Psoas muscle (tissue), 8 donors: Measurements from ENCODE around the gene CIROP. TPM values are rescaled to one million over a fixed set of nuclear protein-coding genes. Genes with fewer than 3 reads are reported as not detected.

Experiments used
- ATAC-seq, 4 donors: fragments of 200-7000 bp; cut with Tn5 transposase; one replicate each; pipeline ENCODE4 v1.9.1; 2020; ENCODE audit warnings: moderate library complexity in 3 of 4, mild to moderate bottlenecking in 2 of 4
- DNase-seq, 2 donors: peaks; one replicate each; pipeline ENCODE4 v3.0.0-alpha.2; 2020
- H3K27ac ChIP-seq: fragments of 200-600 bp; one replicate; pipeline ENCODE4 v1.8.0; 2022
- H3K27me3 ChIP-seq, 3 donors: fragments of 200-600 bp in 1 of 3; one replicate each; pipeline versions ENCODE4 v1.6.1 to v1.8.0; 2013 to 2022; ENCODE audit warnings: low read length in 2 of 3, mild to moderate bottlenecking in 2 of 3, moderate library complexity in 1 of 3; ENCODE audit not compliant: insufficient read depth in 3 of 3
- H3K36me3 ChIP-seq, 2 donors: fragments of 200-600 bp in 1 of 2; one replicate each; pipeline versions ENCODE4 v1.6.1 to v1.8.0; 2013 to 2022; ENCODE audit warnings: low read depth in 1 of 2, mild to moderate bottlenecking in 1 of 2, moderate library complexity in 1 of 2; ENCODE audit not compliant: insufficient read depth in 1 of 2
- H3K4me1 ChIP-seq: fragments of 200-600 bp; one replicate; pipeline ENCODE4 v1.8.0; 2022
- H3K4me3 ChIP-seq: fragments of 200-600 bp; one replicate; pipeline ENCODE4 v1.8.0; 2022; ENCODE audit warnings: mild to moderate bottlenecking
- H3K9me3 ChIP-seq: fragments of 200-600 bp; one replicate; pipeline ENCODE4 v1.8.0; 2022
- WGBS, 3 donors: extraction: QIAGEN DNeasy Blood & Tissue Kit; methylation state at CpG; one replicate each; pipeline versions ENCODE4 v1.1.6 to v1.1.7; 2013; 5-methylcytosine and 5-hydroxymethylcytosine counted together
- intact Hi-C, 2 donors: fragments of 100-400 bp; cut with DNase I; formaldehyde crosslinking; loops; one replicate each; pipeline versions ENCODE4 v1.11.0 to v1.14.2; 2022
- polyA plus RNA-seq, 3 donors: library from polyadenylated mRNA; stranded (reverse); fragments of 200-250 nt; gene quantifications; one replicate each; pipeline ENCODE4 v1.2.3, GENCODE V29; 2013
- total RNA-seq, 4 donors: library from RNA; stranded (reverse); fragmentation: NEBNext Ultra II Directional in 2 of 4; extraction: Animal tissue kit (Norgen Biotek cat#: 25700) in 2 of 4; gene quantifications; one replicate each; pipeline versions ENCODE4 v1.2.1 to v1.2.4, GENCODE V29; 2021 to 2023
- TF ChIP-seq, protein P1 (sequence below): fragments of 200-600 bp; IDR thresholded peaks from one replicate; pipeline ENCODE4 v1.8.0; 2022; ENCODE audit warnings: antibody characterized with exemption
- donor health status: healthy with polysubstance abuse.
- donor health status: DM: no; HTN: no; CAD: no; lungs with moderate emphysema.
- donor health status: Bipolar disorder and iron deficiency.
- donor health status: healthy.
- donor health status: DM: yes; HTN: yes; CAD: no.
- donor health status: DM: no; HTN: no; CAD: no.
- donor health status: DM: no; HTN: no; CAD: no.
- donor health status: DM: yes; HTN: yes; CAD: no.

Gene CIROP
- total and polyA plus RNA-seq, 7 donors: 0.03 TPM; not detected in 6

DNA sequence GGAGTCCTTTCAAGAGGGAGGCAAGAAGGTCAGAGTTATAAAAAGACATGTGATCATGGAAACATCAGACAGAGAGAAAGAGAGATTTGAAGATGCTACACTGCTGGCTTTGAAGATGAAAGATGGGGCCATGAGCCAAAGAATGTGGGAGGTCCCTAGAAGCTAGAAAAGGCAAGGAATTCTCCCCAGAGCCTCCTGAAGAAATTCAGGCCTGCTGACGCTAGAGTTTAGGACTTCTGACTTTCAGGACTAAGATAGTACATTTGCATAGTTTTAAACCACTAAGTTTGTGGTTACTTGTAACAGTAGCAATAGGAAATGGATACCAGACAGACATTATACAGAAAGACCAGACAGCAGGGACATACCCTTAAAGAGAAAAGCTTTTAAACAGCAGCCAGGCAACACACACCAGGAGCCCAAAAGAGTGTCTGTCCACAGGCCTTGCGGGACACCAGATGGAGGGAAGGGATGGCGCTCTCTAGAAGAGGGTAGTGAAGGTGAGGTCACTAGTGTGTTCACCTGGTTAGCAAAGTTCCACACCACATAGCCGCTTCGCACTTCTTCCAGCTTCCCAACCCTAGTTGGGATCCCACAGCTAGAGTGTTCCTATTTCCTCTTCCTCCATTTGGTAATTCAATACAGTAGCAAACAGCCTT lies 43.9 kb upstream of the CIROP start:
- H3K4me3 ChIP-seq: no peak overlapping the region
- DNase-seq (no peak), ATAC-seq (no peak)
- no peaks in the 10 kb centered on the region for H3K9me3 ChIP-seq
- peaks cover 80% of the 10 kb centered on the region for H3K4me1 ChIP-seq
- no peaks in the 10 kb centered on the region for H3K27me3 ChIP-seq
- TF ChIP-seq, protein P1, sequence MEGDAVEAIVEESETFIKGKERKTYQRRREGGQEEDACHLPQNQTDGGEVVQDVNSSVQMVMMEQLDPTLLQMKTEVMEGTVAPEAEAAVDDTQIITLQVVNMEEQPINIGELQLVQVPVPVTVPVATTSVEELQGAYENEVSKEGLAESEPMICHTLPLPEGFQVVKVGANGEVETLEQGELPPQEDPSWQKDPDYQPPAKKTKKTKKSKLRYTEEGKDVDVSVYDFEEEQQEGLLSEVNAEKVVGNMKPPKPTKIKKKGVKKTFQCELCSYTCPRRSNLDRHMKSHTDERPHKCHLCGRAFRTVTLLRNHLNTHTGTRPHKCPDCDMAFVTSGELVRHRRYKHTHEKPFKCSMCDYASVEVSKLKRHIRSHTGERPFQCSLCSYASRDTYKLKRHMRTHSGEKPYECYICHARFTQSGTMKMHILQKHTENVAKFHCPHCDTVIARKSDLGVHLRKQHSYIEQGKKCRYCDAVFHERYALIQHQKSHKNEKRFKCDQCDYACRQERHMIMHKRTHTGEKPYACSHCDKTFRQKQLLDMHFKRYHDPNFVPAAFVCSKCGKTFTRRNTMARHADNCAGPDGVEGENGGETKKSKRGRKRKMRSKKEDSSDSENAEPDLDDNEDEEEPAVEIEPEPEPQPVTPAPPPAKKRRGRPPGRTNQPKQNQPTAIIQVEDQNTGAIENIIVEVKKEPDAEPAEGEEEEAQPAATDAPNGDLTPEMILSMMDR: no peak
- H3K27ac ChIP-seq: peak overlapping the region; percentile 69
- 87 to 96% (median 90%) methylated on average over 5 of the region's 5 CpGs for WGBS, 3 donors
- H3K36me3 ChIP-seq: peaks cover 0 to 10% of the 10 kb centered on the region in 2 donors
- intact Hi-C loops: no loop called here

DNA sequence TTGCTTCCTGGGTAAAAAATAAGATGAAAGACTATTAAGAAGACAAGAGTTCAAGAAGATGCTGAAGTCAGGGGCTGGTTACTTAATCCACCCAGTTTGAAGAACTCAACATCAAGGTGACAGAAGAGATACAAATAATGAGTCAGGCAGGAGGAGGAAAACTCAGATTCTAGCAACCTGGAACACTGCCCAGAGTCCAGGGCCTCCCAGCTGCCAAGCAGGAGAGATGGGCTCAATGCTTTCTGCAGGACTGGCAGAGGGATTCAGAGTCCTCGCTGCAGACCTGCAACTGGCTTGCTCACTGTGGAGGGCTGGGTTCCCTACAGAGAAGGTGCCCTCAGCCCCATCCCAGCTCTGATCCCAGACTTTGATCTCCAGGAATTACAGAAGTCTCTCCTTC lies 42.9 kb upstream of the CIROP start:
- intact Hi-C loops: no loop called here
- Histone ChIP-seq H3K4me1 (peaks cover 81% of the 10 kb centered on the region), H3K4me3 (no peak overlapping the region), H3K9me3 (no peaks in the 10 kb centered on the region), H3K36me3 (peaks cover 0 to 19% of the 10 kb centered on the region in 2 donors), H3K27ac (peak overlapping the region; percentile 23), H3K27me3 (no peaks in the 10 kb centered on the region)
- WGBS, 3 donors: 35 to 60% (median 36%) methylated on average over 1 of the region's 1 CpG
- TF ChIP-seq, protein P1: no peak
- DNase-seq (no peak), ATAC-seq (peak in 2 of 4 donors; percentile 13 to 31)

DNA sequence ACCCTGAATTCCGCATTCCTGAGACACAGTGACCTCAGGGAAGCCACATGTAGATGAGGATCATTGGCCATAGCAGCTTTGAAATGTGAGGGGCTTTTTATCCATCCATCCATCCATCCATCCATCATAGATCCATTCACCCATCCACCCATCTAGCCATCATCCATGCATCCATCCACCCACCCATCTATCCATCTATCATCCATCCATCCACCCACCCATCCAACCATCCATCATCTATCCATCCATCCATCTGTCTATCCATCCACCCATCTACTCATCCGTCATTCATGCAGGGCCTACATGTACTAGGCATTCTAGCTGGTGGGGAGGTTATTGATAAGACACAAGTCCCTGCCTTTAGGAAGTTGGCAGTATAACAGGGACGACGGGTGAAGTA lies 42.2 kb upstream of the CIROP start:
- Histone ChIP-seq H3K36me3 (peaks cover 0 to 26% of the 10 kb centered on the region in 2 donors), H3K4me3 (no peak overlapping the region), H3K4me1 (peaks cover 80% of the 10 kb centered on the region), H3K27ac (peak overlapping the region; percentile 78), H3K27me3 (no peaks in the 10 kb centered on the region), H3K9me3 (no peaks in the 10 kb centered on the region)
- DNase-seq: no peak
- 79 to 88% (median 80%) methylated on average over 4 of the region's 4 CpGs for WGBS, 3 donors
- intact Hi-C loops: no loop called here
- TF ChIP-seq, protein P1: no peak
- ATAC-seq: no peak

DNA sequence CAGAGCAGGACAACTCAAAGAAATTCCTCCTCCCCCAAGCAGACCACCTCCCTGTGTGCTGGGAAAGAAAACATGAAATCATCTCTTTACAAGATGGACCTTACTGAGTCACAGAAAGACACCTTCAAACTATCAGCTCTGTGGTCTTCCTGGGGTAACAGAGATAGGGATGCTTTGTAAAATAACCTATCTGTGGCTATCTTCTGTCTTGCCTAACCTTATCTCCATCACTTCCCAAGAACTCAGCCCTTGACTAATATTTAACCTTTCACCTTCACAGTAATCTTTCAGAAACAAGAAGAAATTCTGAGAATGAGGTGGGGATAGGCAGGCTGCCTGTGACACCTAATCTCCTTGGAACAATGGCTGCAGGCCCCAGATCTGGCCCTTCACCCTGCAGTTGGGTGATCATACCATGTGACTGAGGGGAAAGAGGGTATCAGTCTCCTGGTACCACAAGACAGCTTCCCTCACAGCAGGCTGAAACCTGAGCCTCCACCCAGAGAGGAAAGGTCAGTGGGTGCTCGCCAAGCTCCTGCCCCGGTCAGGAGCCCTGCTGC lies 41.6 kb upstream of the CIROP start:
- Histone ChIP-seq H3K27ac (peak overlapping the region; percentile 78), H3K4me3 (no peak overlapping the region), H3K36me3 (peaks cover 0 to 30% of the 10 kb centered on the region in 2 donors), H3K9me3 (no peaks in the 10 kb centered on the region), H3K4me1 (peaks cover 80% of the 10 kb centered on the region), H3K27me3 (no peaks in the 10 kb centered on the region)
- intact Hi-C loops: no loop called here
- TF ChIP-seq, protein P1: no peak
- peak; percentile 66 to 87 (median 74) for ATAC-seq
- DNase-seq: peak in 1 of 2 donors; percentile 73
- WGBS, 3 donors: 22 to 36% (median 23%) methylated on average over 2 of the region's 2 CpGs
